Progenitor cell of endocrine pancreas (in vitro differentiated cells): ENCODE measurements around the gene FXYD4. TPM values are rescaled to one million over a fixed set of nuclear protein-coding genes. Genes with fewer than 3 reads are reported as not detected.

Source experiments
- DNase-seq: peaks from one replicate; pipeline ENCODE4 v3.0.0; 2021; ENCODE audit warnings: low spot score; ENCODE audit not compliant: unreplicated experiment
- H3K27ac Mint-ChIP-seq: 2 replicates; pipeline ENCODE4 v1.8.0; 2021; ENCODE audit warnings: mild to moderate bottlenecking, moderate library complexity, mixed read lengths
- H3K27me3 Mint-ChIP-seq: 2 replicates; pipeline ENCODE4 v1.8.0; 2021; ENCODE audit warnings: mixed read lengths
- H3K36me3 Mint-ChIP-seq: 2 replicates; pipeline ENCODE4 v1.8.0; 2022; ENCODE audit warnings: mixed read lengths; ENCODE audit not compliant: insufficient read depth
- H3K4me1 Mint-ChIP-seq: 2 replicates; pipeline ENCODE4 v1.8.0; 2021; ENCODE audit warnings: low read depth, mixed read lengths
- H3K4me3 Mint-ChIP-seq: 2 replicates; pipeline ENCODE4 v1.8.0; 2021; ENCODE audit warnings: low read depth, mild to moderate bottlenecking, moderate library complexity, mixed read lengths
- H3K9me3 Mint-ChIP-seq: 2 replicates; pipeline ENCODE4 v1.8.0; 2021; ENCODE audit warnings: low read depth, mixed read lengths
- CTCF ChIP-seq: fragments of 200-600 bp; sonication (generic); IDR thresholded peaks from one replicate; pipeline ENCODE4 v1.5.0; 2021; ENCODE audit warnings: antibody characterized with exemption, mild to moderate bottlenecking; ENCODE audit not compliant: unreplicated experiment
- total RNA-seq: library from RNA; stranded (reverse); gene quantifications from 2 replicates; pipeline ENCODE4 v1.2.1, GENCODE V29; 2021

Gene FXYD4
- total RNA-seq, 1 donor from 2014 or later, result not detected

- no peak for TF ChIP-seq CTCF
- Mint-ChIP-seq H3K4me1 (peaks cover 13% of the 10 kb centered on the region), H3K4me3 (peak overlapping the region; percentile 32), H3K9me3 (no peaks in the 10 kb centered on the region), H3K27me3 (no peaks in the 10 kb centered on the region), H3K36me3 (no peaks in the 10 kb centered on the region), H3K27ac (no peak overlapping the region)
- DNase-seq, result no peak
Observed at GRCh38 chr10:43360086-43360485, 11.3 kb upstream of the FXYD4 start.

- Mint-ChIP-seq H3K27ac (peak overlapping the region; percentile 96), H3K27me3 (no peaks in the 10 kb centered on the region), H3K4me1 (peaks cover 7% of the 10 kb centered on the region), H3K4me3 (peak overlapping the region; percentile 94), H3K9me3 (no peaks in the 10 kb centered on the region), H3K36me3 (no peaks in the 10 kb centered on the region)
- no peak for DNase-seq
- no peak for TF ChIP-seq CTCF
Observed at GRCh38 chr10:43361547-43362190, 9.8 kb upstream of the FXYD4 start.

GRCh38 chr10:43362191-43362839 lies 9.1 kb upstream of the FXYD4 start:
- H3K4me3 Mint-ChIP-seq, result peak overlapping the region; percentile 94
- H3K36me3 Mint-ChIP-seq, result no peaks in the 10 kb centered on the region
- H3K27me3 Mint-ChIP-seq, result no peaks in the 10 kb centered on the region
- peak; percentile 47 for TF ChIP-seq CTCF
- H3K9me3 Mint-ChIP-seq, result no peaks in the 10 kb centered on the region
- H3K27ac Mint-ChIP-seq, result peak overlapping the region; percentile 96
- H3K4me1 Mint-ChIP-seq, result peaks cover 7% of the 10 kb centered on the region
- peak; percentile 94 for DNase-seq

- no peak for TF ChIP-seq CTCF
- no peaks in the 10 kb centered on the region for H3K27me3 Mint-ChIP-seq
- H3K4me3 Mint-ChIP-seq, result no peak overlapping the region
- H3K27ac Mint-ChIP-seq, result no peak overlapping the region
- no peaks in the 10 kb centered on the region for H3K36me3 Mint-ChIP-seq
- H3K9me3 Mint-ChIP-seq, result no peaks in the 10 kb centered on the region
- peaks cover 7% of the 10 kb centered on the region for H3K4me1 Mint-ChIP-seq
- DNase-seq, result no peak
Observed at GRCh38 chr10:43365001-43365400, 6.4 kb upstream of the FXYD4 start.

- Mint-ChIP-seq H3K4me3 (no peak overlapping the region), H3K27me3 (no peaks in the 10 kb centered on the region), H3K27ac (no peak overlapping the region), H3K36me3 (no peaks in the 10 kb centered on the region), H3K4me1 (peaks cover 10% of the 10 kb centered on the region), H3K9me3 (no peaks in the 10 kb centered on the region)
- no peak for DNase-seq
- no peak for TF ChIP-seq CTCF
Observed at GRCh38 chr10:43369921-43370320, 1.5 kb upstream of the FXYD4 start.
